ENCODE results near the gene HMCN2.
"Not testable (repeated sequence)": the region's sequence is repeated elsewhere in the genome, so short reads cannot be mapped to it uniquely, and the experiment has no call there.

HMCN2 gene

GRCh38 chr9:130333712-130334062, 68.1 kb downstream of the HMCN2 start:
- no peak for DNase-seq (ENCODE audit: extremely low read depth, low read depth)
- TF ChIP-seq CTCF (IDR thresholded peaks at IDR 0.05; ENCODE audit: low read depth, low read length): no peak

GRCh38 chr9:130334915-130335314, 69.4 kb downstream of the HMCN2 start:
- no peak for DNase-seq (ENCODE audit: extremely low read depth, low read depth)

GRCh38 chr9:130336027-130336610, 70.6 kb downstream of the HMCN2 start:
- no peak for TF ChIP-seq CTCF (IDR thresholded peaks at IDR 0.05; ENCODE audit: low read depth, low read length)
- no peak for DNase-seq (ENCODE audit: extremely low read depth, low read depth)

More at GRCh38 chr9:130334915-130335314, 69.4 kb downstream of the HMCN2 start:
- no peak for TF ChIP-seq CTCF (IDR thresholded peaks at IDR 0.05; ENCODE audit: low read depth, low read length)

- no peak for TF ChIP-seq CTCF (IDR thresholded peaks at IDR 0.05; ENCODE audit: low read depth, low read length)
- no peak for DNase-seq (ENCODE audit: extremely low read depth, low read depth)
Measured at GRCh38 chr9:130336885-130337284, 71.3 kb downstream of the HMCN2 start.

- no peak for DNase-seq (ENCODE audit: extremely low read depth, low read depth)
- TF ChIP-seq CTCF (IDR thresholded peaks at IDR 0.05; ENCODE audit: low read depth, low read length): no peak
Measured at GRCh38 chr9:130337318-130337717, 71.8 kb downstream of the HMCN2 start.

- TF ChIP-seq CTCF (IDR thresholded peaks at IDR 0.05; ENCODE audit: low read depth, low read length): no peak
- DNase-seq (ENCODE audit: extremely low read depth, low read depth): no peak
Measured at GRCh38 chr9:130337784-130338380, 72.3 kb downstream of the HMCN2 start.

- DNase-seq (ENCODE audit: extremely low read depth, low read depth): not testable (repeated sequence)
Measured at GRCh38 chr9:130338891-130339290, 73.3 kb downstream of the HMCN2 start.

GRCh38 chr9:130339306-130339705, 73.7 kb downstream of the HMCN2 start:
- TF ChIP-seq CTCF (IDR thresholded peaks at IDR 0.05; ENCODE audit: low read depth, low read length): no peak
- DNase-seq (ENCODE audit: extremely low read depth, low read depth): no peak

Data from AG09319 (cell line).